DMS79 (cell line): ENCODE data around the gene TMEM63B.
A peak's percentile ranks its signal among the peaks of the same experiment; 100 is the strongest.
"Not testable (repeated sequence)": the region's sequence is repeated elsewhere in the genome, so short reads cannot be mapped to it uniquely, and the experiment has no call there.

Experiments
- DNase-seq: peaks from one replicate; lab custom pipeline; 2025; lab: John Stamatoyannopoulos, UW

Gene TMEM63B

DNA sequence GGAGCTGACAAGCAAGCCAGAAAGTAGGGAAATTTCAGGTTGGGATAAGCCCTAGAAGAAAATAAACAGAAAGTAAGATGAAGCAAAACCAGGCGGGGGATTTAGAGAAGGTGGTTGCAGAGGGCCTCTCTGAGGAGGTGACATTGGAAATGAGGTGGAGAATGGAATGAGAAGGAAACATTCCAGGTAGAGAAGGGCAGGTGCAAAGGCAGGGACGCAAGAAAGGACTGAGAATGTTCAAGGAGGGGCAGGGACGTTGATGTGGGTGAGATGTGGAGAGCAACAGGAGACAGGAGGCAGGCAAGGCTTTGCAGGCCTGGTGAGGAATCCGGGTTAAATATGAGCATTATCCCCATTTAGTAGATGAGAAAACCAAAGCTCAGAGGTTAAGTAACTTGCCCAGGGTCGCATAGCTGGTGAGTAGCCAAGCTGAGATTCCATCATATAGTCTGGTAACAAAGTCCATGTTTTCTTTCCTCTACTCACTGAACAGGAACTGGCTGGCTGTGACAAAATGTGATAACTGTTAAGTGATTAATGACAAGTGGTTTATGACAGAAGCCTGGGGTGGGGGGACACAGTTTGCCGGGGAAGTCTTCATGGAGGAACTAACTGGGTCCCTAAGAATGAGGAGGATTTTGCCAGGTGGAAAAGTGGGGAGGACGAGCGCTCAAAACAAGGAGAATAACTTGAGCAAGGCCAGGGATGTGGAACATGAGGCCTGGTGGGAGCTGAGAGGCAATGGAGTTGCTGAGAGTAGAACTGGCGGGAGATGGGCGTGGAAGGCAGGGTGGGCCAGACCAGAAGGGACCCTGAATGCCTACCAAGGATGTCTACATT, 32.7 kb upstream of the TMEM63B start:
- no peak for DNase-seq

- DNase-seq = not testable (repeated sequence)
Observed at GRCh38 chr6:44095243-44095623, 32.1 kb upstream of the TMEM63B start.

DNA sequence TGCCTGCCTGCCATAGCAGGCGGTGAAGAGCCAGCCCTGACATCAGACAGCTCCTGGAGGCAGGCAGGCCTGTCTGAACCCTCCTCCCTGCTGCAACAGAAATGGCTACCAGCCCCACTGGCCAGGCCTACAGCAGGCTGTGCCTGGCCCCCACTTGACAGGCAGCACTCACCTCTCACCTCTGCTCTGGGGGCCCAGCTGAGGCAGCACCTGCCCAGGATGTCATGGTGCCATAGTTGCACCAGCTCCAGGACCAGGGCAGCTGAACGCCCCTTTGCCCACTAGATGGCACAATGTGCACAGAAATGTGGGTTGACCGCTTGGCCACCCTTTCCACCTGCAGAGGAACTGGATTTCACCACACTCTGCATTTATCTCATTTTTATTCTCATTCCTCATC, 30.7 kb upstream of the TMEM63B start:
- peak; percentile 18 for DNase-seq

DNA sequence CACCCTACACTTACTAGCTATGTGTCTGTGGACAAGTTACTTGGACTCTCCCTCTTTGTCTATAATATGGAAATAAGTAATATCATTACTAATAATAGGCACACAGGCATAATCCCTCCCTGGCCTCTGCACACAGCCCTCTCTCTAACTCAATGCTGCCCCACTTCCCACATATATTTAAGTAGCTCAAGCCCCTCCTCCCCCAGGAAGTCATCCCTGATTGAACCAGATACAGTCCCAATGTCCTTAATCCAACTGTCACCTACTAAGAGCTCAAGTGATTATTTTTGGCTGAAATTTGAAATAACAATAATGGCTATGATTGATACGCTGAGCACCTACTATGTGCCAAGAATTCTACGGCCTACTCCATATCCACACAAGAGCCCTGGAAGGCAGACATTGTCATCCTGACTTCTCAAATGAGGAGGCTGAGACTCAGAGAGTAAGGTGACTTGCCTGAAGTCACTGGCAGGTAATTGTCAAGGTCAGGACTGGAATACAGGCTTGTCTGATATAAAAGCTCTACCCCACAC, 29.5 kb upstream of the TMEM63B start:
- no peak for DNase-seq

- DNase-seq = no peak
Observed at GRCh38 chr6:44099192-44099591, 28.2 kb upstream of the TMEM63B start.

GRCh38 chr6:44100088-44100550, 27.2 kb upstream of the TMEM63B start:
- no peak for DNase-seq

- DNase-seq = no peak
Observed at GRCh38 chr6:44101832-44102231, 25.5 kb upstream of the TMEM63B start.

DNA sequence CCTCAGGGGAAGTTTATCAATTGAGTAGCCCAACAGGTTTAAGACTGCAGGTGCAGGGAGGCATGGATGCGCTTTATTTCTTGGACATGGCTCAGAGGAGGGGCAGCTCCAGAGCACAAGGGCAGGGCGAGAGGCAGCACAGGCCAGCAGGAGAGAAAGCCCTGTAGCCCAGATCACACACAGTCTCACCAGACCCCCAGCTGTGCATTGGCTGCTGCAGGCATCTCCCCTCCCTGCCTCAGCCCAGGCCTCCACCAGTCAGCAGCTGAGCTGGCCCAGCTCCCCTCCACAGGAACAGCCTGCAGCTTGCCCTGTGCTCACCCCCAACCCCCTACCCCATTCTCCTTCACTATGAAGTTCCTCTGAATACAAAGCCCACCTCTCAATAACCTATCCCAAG, 24.8 kb upstream of the TMEM63B start:
- no peak for DNase-seq

GRCh38 chr6:44104481-44105021, 22.8 kb upstream of the TMEM63B start:
- DNase-seq = no peak

DNA sequence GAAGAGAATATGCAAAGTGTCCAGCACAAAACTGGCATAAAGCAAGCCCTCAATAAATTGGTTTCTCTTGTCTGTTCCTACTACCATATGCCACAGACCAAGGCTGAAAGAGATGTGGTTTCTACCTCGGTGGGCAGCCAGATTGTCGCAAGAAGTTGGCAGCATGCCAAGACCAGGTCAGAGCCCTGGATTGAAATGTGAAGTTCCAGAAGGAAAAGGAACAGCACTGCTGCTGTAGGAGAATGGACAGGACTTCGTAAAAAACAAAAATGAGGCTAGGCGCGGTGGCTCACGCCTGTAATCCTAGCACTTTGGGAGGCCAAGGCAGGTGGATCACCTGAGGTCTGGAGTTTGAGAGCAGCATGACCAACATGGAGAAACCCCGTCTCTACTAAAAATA, 22.2 kb upstream of the TMEM63B start:
- no peak for DNase-seq

GRCh38 chr6:44105993-44106740, 21.2 kb upstream of the TMEM63B start:
- DNase-seq = no peak

DNA sequence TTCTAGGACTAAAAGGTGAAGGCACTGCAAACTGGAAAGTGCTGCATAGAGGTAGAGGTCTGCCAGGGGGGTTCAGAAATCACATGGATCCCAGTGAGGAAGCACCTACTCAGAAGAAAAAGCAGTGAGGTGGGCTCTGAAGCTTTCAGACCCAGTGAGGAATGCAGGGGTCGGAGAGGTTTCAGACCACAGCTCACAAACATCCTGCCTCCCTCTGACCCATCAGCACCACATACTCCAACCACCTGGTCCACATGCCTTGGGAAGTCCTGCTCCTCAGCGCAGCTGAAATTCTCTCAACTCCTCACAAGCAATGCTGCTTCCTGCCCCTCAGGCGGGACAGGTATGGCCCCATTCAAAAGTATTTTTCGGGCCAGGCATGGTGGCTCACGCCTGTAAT, 20.3 kb upstream of the TMEM63B start:
- no peak for DNase-seq

DNA sequence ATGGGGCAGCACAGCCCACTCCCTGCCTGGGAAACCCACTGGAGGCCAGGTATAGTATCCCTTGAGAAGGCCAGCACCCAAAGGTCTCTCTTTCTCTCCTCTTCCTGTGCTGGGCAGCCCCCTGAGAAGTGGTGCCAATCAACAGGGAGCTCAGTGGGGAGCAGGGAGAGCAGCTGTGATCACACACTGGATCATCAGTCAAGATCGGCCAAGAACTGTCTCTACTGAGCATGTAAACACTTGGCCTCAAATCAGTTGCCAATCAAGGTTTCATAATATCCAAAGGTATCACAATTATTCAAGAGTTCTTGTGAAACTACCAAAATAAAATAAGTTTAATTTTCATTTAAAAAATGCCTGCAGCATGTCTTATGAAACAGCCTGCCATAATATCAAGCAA, 18.9 kb upstream of the TMEM63B start:
- DNase-seq = no peak

- DNase-seq = no peak
Observed at GRCh38 chr6:44109212-44109611, 18.1 kb upstream of the TMEM63B start.

DNA sequence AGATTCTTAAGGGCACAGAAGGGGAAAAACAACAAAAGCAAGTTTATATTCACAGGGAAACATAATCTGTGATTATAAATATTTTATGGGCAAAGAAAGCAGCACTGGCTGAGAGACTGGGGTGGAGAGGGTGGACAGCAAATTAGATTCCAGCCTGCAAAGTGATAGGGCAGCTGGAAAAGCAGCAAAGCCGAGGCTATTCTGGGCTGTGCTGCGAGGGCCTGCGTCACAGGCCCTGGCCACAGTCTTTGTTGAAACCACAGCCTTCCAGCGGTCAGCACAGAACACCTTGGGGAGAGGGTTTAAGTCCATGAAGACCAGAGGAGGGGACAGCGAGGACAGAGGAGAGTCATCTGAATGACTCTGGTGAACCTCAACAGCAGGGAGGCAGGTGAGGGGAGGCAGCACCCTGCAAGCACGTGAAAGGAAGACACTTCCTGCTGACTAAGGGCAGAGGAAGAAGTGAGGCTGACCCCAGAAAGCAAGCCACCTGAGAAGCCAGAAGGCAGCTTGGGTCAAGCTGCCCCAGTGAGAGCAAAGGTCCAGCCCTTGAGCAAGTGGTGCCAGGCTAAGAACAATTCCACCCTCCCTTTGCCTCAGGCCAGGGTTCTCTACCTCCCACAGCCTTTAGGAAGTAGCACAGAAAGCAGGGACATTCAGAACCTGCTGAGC, 17.2 kb upstream of the TMEM63B start:
- no peak for DNase-seq

DNA sequence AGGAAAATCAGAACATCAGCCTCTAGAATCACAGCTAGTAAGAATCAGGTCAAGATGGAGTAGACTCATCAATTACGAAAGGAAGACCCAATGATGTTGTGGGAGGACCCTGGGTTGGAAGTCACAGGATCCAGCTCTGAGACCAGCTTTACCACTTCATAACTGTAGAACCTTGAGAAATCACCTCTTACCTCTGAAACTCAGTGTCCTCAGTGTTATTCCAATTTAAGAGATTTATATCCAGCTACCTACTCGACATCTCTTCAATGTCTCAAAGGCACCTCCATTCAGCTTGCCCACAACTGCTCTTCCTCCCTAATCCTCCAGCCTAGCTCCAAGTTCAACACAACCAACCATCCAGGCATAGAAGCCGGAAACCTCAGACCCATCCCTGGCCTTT, 16.4 kb upstream of the TMEM63B start:
- no peak for DNase-seq

GRCh38 chr6:44111434-44112417, 15.6 kb upstream of the TMEM63B start:
- DNase-seq = no peak

- DNase-seq = no peak
Observed at GRCh38 chr6:44113414-44113813, 13.9 kb upstream of the TMEM63B start.

DNA sequence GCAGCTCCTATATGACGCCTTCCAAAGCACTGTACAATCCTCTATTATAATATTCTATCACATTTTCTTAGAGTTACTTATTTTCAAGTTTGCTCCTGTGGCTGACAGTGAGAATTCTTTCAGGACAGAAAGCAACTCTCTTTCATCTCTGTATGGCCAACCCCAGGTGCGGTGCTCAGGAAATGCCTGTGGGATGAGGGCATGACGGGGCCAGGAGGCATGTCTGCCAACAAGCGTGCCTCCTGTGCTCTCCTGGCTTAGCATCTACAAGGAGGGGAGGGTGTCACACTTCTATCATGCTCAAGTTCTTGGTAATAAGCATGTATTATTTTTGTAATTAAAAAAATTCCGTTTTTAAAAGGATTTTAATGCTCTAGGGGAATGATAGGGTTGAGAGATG, 11.5 kb upstream of the TMEM63B start:
- DNase-seq = no peak

- no peak for DNase-seq
Observed at GRCh38 chr6:44116641-44117382, 10.5 kb upstream of the TMEM63B start.
